Measurements from ENCODE around the gene UTP18. TPM values are rescaled to one million over a fixed set of nuclear protein-coding genes. Genes with fewer than 3 reads are reported as not detected.
A peak's percentile ranks its signal among the peaks of the same experiment; 100 is the strongest.
"Not testable (repeated sequence)": the region's sequence is repeated elsewhere in the genome, so short reads cannot be mapped to it uniquely, and the experiment has no call there.

UTP18 gene
- total RNA-seq, 4 donors from 2014 or later, result 12.8 to 44.9 (median 25.7) TPM

GRCh38 chr17:51279183-51279582 is 18.8 kb downstream of the UTP18 start:
- Histone ChIP-seq H3K9me3 (no peaks in the 10 kb centered on the region), H3K4me1 (no peaks in the 10 kb centered on the region), H3K4me3 (no peak overlapping the region), H3K27me3 (no peaks in the 10 kb centered on the region), H3K27ac (no peak overlapping the region), H3K36me3 (no peaks in the 10 kb centered on the region)
- TF ChIP-seq, protein P1, sequence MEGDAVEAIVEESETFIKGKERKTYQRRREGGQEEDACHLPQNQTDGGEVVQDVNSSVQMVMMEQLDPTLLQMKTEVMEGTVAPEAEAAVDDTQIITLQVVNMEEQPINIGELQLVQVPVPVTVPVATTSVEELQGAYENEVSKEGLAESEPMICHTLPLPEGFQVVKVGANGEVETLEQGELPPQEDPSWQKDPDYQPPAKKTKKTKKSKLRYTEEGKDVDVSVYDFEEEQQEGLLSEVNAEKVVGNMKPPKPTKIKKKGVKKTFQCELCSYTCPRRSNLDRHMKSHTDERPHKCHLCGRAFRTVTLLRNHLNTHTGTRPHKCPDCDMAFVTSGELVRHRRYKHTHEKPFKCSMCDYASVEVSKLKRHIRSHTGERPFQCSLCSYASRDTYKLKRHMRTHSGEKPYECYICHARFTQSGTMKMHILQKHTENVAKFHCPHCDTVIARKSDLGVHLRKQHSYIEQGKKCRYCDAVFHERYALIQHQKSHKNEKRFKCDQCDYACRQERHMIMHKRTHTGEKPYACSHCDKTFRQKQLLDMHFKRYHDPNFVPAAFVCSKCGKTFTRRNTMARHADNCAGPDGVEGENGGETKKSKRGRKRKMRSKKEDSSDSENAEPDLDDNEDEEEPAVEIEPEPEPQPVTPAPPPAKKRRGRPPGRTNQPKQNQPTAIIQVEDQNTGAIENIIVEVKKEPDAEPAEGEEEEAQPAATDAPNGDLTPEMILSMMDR (IDR thresholded peaks at IDR 0.05), result no peak
- no peak for TF ChIP-seq POLR2A (IDR thresholded peaks at IDR 0.05)
- intact Hi-C loops (cut with DNase I; ENCODE audit: low total_unique reads), result no loop called here
- no peak for DNase-seq

DNA sequence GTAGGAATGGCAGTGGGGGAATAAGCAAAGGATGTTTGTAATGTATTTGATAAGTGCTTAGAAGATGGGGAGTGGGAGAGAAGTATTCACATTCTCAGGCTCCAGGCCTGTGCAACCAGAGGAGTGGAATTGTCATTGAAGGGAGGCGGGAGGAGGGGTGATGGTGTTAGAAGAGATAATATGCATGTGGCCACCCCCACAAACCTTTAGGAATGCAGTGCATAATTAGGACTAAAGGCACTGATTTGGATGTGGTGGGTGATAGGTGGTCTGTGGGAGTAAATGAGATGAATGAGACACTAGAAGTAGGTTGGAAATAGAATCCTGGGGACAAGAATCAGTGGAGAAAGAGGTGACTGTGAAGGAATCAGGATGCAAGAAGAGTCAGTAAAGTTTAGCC is 27.1 kb downstream of the UTP18 start:
- H3K27me3 ChIP-seq, result no peaks in the 10 kb centered on the region
- DNase-seq, result no peak
- no peak overlapping the region for H3K4me3 ChIP-seq
- no peaks in the 10 kb centered on the region for H3K36me3 ChIP-seq
- no peaks in the 10 kb centered on the region for H3K4me1 ChIP-seq
- H3K27ac ChIP-seq, result no peak overlapping the region
- TF ChIP-seq, protein P1 (IDR thresholded peaks at IDR 0.05), result no peak
- no peak for TF ChIP-seq POLR2A (IDR thresholded peaks at IDR 0.05)
- H3K9me3 ChIP-seq, result no peaks in the 10 kb centered on the region
- intact Hi-C loops (cut with DNase I; ENCODE audit: low total_unique reads), result no loop called here

DNA sequence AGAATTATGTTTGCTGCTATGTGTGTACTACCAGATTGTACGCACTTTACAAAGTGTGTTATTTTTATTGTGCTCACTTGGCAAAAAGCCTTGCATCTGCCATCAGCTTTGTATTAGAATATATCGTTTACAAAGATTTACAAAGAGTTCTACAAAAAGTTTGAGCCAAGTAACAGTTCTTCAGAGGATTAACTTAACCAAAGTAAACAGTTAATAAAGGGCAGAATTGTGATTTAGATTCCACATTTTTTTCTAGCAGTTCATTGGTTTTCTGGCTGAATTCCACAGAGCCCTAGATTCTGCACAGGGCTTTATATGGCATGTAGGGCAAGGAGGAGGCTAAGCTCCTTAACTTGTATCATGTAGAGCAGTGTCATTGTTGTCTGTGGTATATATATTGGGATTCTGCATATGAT is 29.4 kb downstream of the UTP18 start:
- H3K27me3 ChIP-seq, result no peaks in the 10 kb centered on the region
- no peak for DNase-seq
- TF ChIP-seq, protein P1 (IDR thresholded peaks at IDR 0.05), result no peak
- no peak for TF ChIP-seq POLR2A (IDR thresholded peaks at IDR 0.05)
- H3K27ac ChIP-seq, result no peak overlapping the region
- H3K36me3 ChIP-seq, result no peaks in the 10 kb centered on the region
- no peaks in the 10 kb centered on the region for H3K9me3 ChIP-seq
- H3K4me3 ChIP-seq, result no peak overlapping the region
- intact Hi-C loops (cut with DNase I; ENCODE audit: low total_unique reads), result no loop called here
- no peaks in the 10 kb centered on the region for H3K4me1 ChIP-seq

GRCh38 chr17:51294338-51294737 is 34.0 kb downstream of the UTP18 start:
- H3K4me3 ChIP-seq; H3K9me3 ChIP-seq; H3K4me1 ChIP-seq; H3K36me3 ChIP-seq; DNase-seq; H3K27me3 ChIP-seq; H3K27ac ChIP-seq; intact Hi-C loops (cut with DNase I; ENCODE audit: low total_unique reads): not testable (repeated sequence)

DNA sequence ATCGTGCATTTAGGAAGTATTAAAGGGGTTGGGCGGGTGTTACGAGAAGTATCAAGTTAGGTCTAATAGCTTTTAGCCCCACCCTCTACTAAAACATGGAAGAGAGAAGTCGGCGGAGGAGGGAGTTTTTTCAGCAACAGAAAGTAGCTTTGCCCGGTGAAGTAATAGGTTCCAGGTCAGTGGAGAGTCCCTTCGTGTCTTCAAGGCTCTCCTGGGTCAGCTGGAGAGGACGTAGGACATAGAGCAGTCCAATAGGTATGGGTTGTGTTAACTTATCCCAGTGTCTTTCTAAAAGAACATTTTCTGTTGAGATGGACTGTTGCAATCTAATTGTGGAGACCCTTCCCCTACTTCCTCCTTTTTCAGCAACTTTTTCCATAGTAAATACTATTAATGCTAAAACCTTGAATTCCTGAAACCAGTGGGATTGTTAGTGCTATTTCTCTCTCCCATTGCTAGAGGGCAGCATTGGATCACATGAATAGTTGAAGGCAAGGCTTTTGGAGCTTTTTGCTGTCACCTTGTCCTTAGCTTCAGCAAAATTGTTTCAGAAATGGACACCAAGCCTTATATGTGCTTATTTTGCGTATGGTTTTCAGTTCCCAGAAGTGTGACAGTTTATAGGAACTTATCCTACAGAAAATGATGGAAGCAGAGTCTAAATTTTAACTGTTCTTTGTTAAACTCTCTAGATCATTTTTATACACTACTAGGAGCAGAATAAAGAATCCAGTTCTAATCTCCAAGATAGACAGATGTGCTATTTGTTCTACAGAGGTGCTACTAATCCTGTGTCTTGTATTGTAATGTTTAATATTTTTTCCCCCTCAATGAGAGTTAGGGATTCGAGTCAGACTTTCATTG is 38.4 kb downstream of the UTP18 start:
- Histone ChIP-seq H3K4me1 (no peaks in the 10 kb centered on the region), H3K27me3 (no peaks in the 10 kb centered on the region), H3K36me3 (no peaks in the 10 kb centered on the region), H3K27ac (no peak overlapping the region), H3K4me3 (no peak overlapping the region), H3K9me3 (no peaks in the 10 kb centered on the region)
- TF ChIP-seq, protein P1 (IDR thresholded peaks at IDR 0.05), result peak; percentile 21 to 49 (median 44)
- no peak for TF ChIP-seq POLR2A (IDR thresholded peaks at IDR 0.05)
- intact Hi-C loops (cut with DNase I; ENCODE audit: low total_unique reads), result no loop called here
- DNase-seq, result no peak

Measured in uterus (tissue), 4 donors.